Neural cell (in vitro differentiated cells): ENCODE measurements around the gene FBXW8. TPM values are rescaled to one million over a fixed set of nuclear protein-coding genes. Genes with fewer than 3 reads are reported as not detected.

Experiments used
- H2AFZ ChIP-seq: fragments of 200-600, 300-800 bp; sonication (generic), shearing (Covaris generic); 2 replicates; pipeline ENCODE4 v1.6.0; 2014; ENCODE audit warnings: low read depth, mild to moderate bottlenecking, antibody characterized with exemption, low read length, moderate library complexity
- H3F3A ChIP-seq: fragments of 200-600 bp; shearing (Covaris generic); 2 replicates; pipeline ENCODE4 v1.6.1; 2016; ENCODE audit warnings: mild to moderate bottlenecking, moderate library complexity, mixed read lengths, antibody characterized with exemption, low read length; ENCODE audit not compliant: insufficient read depth, poor library complexity, severe bottlenecking
- H3K27ac ChIP-seq: fragments of 200-600, 300-800 bp; sonication (generic), shearing (Covaris generic); 2 replicates; pipeline ENCODE4 v1.5.1; 2014; ENCODE audit warnings: mild to moderate bottlenecking, low read length, moderate library complexity
- H3K27me3 ChIP-seq: fragments of 300-800, 200-600 bp; sonication (generic), shearing (Covaris generic); 2 replicates; pipeline ENCODE4 v1.6.0; 2014; ENCODE audit warnings: mild to moderate bottlenecking, low read depth, low read length, moderate library complexity; ENCODE audit not compliant: insufficient read depth
- H3K36me3 ChIP-seq: fragments of 300-800, 200-600 bp; sonication (generic), shearing (Covaris generic); 2 replicates; pipeline ENCODE4 v1.5.1; 2014; ENCODE audit warnings: mild to moderate bottlenecking, antibody characterized with exemption, low read length, moderate library complexity; ENCODE audit not compliant: insufficient read depth
- H3K4me2 ChIP-seq: fragments of 300-800, 200-600 bp; sonication (generic), shearing (Covaris generic); 2 replicates; pipeline ENCODE4 v1.6.0; 2014; ENCODE audit warnings: mild to moderate bottlenecking, low read length
- H3K4me3 ChIP-seq: fragments of 300-800, 200-600 bp; sonication (generic), shearing (Covaris generic); 2 replicates; pipeline ENCODE4 v1.5.1; 2014; ENCODE audit warnings: mild to moderate bottlenecking, low read length, moderate library complexity
- H3K79me2 ChIP-seq: fragments of 200-600 bp; shearing (Covaris generic); replicated peaks from 2 replicates; pipeline ENCODE4 v1.6.0; 2014; ENCODE audit warnings: mild to moderate bottlenecking, low read length, moderate library complexity; ENCODE audit not compliant: insufficient read depth
- H3K9ac ChIP-seq: fragments of 300-800, 200-600 bp; sonication (generic), shearing (Covaris generic); 2 replicates; pipeline ENCODE4 v1.6.1; 2016; ENCODE audit warnings: mild to moderate bottlenecking, low read length, mixed read lengths
- H3K9me2 ChIP-seq: fragments of 200-600 bp; shearing (Covaris generic); 2 replicates; pipeline ENCODE4 v1.6.1; 2016; ENCODE audit warnings: mild to moderate bottlenecking, low read length, mixed read lengths; ENCODE audit not compliant: insufficient read depth
- H3K9me3 ChIP-seq: fragments of 200-600, 300-800 bp; sonication (generic), shearing (Covaris generic); 2 replicates; pipeline ENCODE4 v1.6.1; 2016; ENCODE audit warnings: mild to moderate bottlenecking, mixed run types, low read length, moderate library complexity, mixed read lengths
- H4K20me1 ChIP-seq: fragments of 200-600 bp; shearing (Covaris generic); 2 replicates; pipeline ENCODE4 v1.6.1; 2016; ENCODE audit warnings: mild to moderate bottlenecking, mixed run types; ENCODE audit not compliant: insufficient read depth
- EP300 ChIP-seq: fragments of 450-650 bp; conservative IDR thresholded peaks from 2 replicates; pipeline ENCODE4 v1.6.1; 2014; ENCODE audit warnings: antibody characterized with exemption, mild to moderate bottlenecking, moderate library complexity; ENCODE audit not compliant: poor library complexity, severe bottlenecking
- EZH2 ChIP-seq: fragments of 200-600, 300-800 bp; shearing (Covaris generic), sonication (generic); IDR thresholded peaks from 2 replicates; pipeline ENCODE4 v1.6.1; 2014; ENCODE audit warnings: antibody characterized with exemption, low read length, borderline replicate concordance, mild to moderate bottlenecking; ENCODE audit not compliant: insufficient read depth, poor library complexity, severe bottlenecking
- MXI1 ChIP-seq: fragments of 450-650 bp; conservative IDR thresholded peaks from 2 replicates; pipeline ENCODE4 v1.6.1; 2014; ENCODE audit warnings: antibody characterized with exemption, mild to moderate bottlenecking; ENCODE audit not compliant: poor library complexity, severe bottlenecking
- POLR2AphosphoS5 ChIP-seq: IDR thresholded peaks from 2 replicates; pipeline ENCODE4 v1.6.1; 2012
- RAD21 ChIP-seq: fragments of 450-650 bp; conservative IDR thresholded peaks from 2 replicates; pipeline ENCODE4 v1.6.1; 2014; ENCODE audit warnings: antibody characterized with exemption, mild to moderate bottlenecking, moderate library complexity
- SMC3 ChIP-seq: fragments of 450-650 bp; conservative IDR thresholded peaks from 2 replicates; pipeline ENCODE4 v1.6.1; 2014; ENCODE audit warnings: antibody characterized with exemption, mild to moderate bottlenecking, moderate library complexity; ENCODE audit not compliant: poor library complexity
- TAF1 ChIP-seq: IDR thresholded peaks from 2 replicates; pipeline ENCODE4 v1.6.1; 2012; ENCODE audit warnings: low read depth
- polyA plus RNA-seq: library from polyadenylated mRNA; depleted of rRNA; stranded (reverse); fragments of >200 nt; gene quantifications from 2 replicates; pipeline ENCODE4 v1.2.3, GENCODE V29; 2014
- TF ChIP-seq, protein P1 (sequence below): IDR thresholded peaks from 2 replicates; pipeline ENCODE4 v1.6.1; 2012; ENCODE audit warnings: borderline replicate concordance
- TF ChIP-seq, protein P2 (sequence below): fragments of 450-650 bp; IDR thresholded peaks from 2 replicates; pipeline ENCODE4 v1.5.1; 2014; ENCODE audit warnings: antibody characterized with exemption, mild to moderate bottlenecking, moderate library complexity; ENCODE audit not compliant: poor library complexity, severe bottlenecking

FBXW8 gene
- polyA plus RNA-seq, 1 donor from 2014 or later = 5.6 TPM

DNA sequence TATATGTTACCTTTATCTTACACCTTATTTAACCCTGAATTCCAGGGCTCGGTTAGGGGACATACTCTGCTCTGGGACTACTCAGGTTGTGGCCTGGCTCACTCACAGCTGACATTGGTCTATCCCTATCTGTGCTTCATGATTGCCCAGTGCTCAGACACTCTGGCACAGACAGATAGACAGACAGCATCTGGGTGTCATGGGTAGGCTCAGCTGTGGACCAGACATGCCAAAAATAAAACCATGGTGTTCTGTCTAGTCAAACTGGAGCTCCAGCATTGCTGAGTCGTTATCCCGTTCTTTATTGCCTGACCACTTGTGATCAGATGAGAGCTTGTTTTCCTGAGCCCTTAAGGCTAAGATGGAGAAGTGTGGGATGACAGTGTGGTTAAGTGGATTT is 29.0 kb downstream of the FBXW8 start:
- no peak overlapping the region for H3K9ac ChIP-seq
- H3K27ac ChIP-seq = no peak overlapping the region
- H4K20me1 ChIP-seq = no peaks in the 10 kb centered on the region
- H3K9me2 ChIP-seq = no peaks in the 10 kb centered on the region
- peaks cover 9% of the 10 kb centered on the region for H3K36me3 ChIP-seq
- H3F3A ChIP-seq = no peaks in the 10 kb centered on the region
- H3K4me2 ChIP-seq = no peak overlapping the region
- H3K4me3 ChIP-seq = no peak overlapping the region
- H2AFZ ChIP-seq = no peak overlapping the region
- TF ChIP-seq, protein P1, sequence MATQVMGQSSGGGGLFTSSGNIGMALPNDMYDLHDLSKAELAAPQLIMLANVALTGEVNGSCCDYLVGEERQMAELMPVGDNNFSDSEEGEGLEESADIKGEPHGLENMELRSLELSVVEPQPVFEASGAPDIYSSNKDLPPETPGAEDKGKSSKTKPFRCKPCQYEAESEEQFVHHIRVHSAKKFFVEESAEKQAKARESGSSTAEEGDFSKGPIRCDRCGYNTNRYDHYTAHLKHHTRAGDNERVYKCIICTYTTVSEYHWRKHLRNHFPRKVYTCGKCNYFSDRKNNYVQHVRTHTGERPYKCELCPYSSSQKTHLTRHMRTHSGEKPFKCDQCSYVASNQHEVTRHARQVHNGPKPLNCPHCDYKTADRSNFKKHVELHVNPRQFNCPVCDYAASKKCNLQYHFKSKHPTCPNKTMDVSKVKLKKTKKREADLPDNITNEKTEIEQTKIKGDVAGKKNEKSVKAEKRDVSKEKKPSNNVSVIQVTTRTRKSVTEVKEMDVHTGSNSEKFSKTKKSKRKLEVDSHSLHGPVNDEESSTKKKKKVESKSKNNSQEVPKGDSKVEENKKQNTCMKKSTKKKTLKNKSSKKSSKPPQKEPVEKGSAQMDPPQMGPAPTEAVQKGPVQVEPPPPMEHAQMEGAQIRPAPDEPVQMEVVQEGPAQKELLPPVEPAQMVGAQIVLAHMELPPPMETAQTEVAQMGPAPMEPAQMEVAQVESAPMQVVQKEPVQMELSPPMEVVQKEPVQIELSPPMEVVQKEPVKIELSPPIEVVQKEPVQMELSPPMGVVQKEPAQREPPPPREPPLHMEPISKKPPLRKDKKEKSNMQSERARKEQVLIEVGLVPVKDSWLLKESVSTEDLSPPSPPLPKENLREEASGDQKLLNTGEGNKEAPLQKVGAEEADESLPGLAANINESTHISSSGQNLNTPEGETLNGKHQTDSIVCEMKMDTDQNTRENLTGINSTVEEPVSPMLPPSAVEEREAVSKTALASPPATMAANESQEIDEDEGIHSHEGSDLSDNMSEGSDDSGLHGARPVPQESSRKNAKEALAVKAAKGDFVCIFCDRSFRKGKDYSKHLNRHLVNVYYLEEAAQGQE = no peak
- TF ChIP-seq SMC3 (no peak), POLR2AphosphoS5 (no peak), RAD21 (no peak), EZH2 (no peak), EP300 (no peak), MXI1 (no peak), TAF1 (no peak)
- TF ChIP-seq, protein P2, sequence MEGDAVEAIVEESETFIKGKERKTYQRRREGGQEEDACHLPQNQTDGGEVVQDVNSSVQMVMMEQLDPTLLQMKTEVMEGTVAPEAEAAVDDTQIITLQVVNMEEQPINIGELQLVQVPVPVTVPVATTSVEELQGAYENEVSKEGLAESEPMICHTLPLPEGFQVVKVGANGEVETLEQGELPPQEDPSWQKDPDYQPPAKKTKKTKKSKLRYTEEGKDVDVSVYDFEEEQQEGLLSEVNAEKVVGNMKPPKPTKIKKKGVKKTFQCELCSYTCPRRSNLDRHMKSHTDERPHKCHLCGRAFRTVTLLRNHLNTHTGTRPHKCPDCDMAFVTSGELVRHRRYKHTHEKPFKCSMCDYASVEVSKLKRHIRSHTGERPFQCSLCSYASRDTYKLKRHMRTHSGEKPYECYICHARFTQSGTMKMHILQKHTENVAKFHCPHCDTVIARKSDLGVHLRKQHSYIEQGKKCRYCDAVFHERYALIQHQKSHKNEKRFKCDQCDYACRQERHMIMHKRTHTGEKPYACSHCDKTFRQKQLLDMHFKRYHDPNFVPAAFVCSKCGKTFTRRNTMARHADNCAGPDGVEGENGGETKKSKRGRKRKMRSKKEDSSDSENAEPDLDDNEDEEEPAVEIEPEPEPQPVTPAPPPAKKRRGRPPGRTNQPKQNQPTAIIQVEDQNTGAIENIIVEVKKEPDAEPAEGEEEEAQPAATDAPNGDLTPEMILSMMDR = no peak
- peaks cover 6% of the 10 kb centered on the region for H3K9me3 ChIP-seq
- no peaks in the 10 kb centered on the region for H3K27me3 ChIP-seq
- H3K79me2 ChIP-seq = no peaks in the 10 kb centered on the region

DNA sequence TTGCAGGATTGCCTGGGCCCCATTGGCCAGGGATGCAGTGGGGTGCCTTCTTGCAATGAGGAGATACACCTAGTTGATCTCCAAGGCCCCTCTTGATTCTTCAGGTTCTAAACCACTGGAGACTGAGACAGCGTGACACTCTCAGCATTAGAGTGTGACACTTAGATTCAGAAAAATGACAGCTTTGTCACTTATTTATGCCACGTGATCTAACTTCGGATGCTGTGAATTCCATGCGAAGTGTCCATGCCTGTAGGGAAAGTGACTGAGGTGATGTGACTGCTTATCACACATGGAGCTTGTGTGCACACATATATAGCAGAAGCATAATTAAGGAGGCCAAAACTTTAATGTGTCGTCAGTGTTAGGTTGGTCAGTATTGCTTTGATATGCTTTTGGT is 30.4 kb downstream of the FBXW8 start:
- H3K36me3 ChIP-seq = peaks cover 7% of the 10 kb centered on the region
- H3K9ac ChIP-seq = no peak overlapping the region
- no peaks in the 10 kb centered on the region for H4K20me1 ChIP-seq
- H3K9me3 ChIP-seq = peaks cover 6% of the 10 kb centered on the region
- no peaks in the 10 kb centered on the region for H3K9me2 ChIP-seq
- H3K27me3 ChIP-seq = no peaks in the 10 kb centered on the region
- H3K27ac ChIP-seq = no peak overlapping the region
- TF ChIP-seq, protein P2 = no peak
- TF ChIP-seq EP300 = peak; percentile 80
- TF ChIP-seq MXI1 = peak; percentile 44
- TF ChIP-seq POLR2AphosphoS5 = peak; percentile 59
- no peaks in the 10 kb centered on the region for H3K79me2 ChIP-seq
- peak overlapping the region; percentile 17 for H3K4me3 ChIP-seq
- H2AFZ ChIP-seq = no peak overlapping the region
- no peak overlapping the region for H3K4me2 ChIP-seq
- no peaks in the 10 kb centered on the region for H3F3A ChIP-seq
